Stimulated activated CD8-positive, alpha-beta memory T cell treated with anti-CD3 and anti-CD28 coated beads, Interleukin-15, amount 100 ng/mL, for 1 hour (primary cell): ENCODE data around the gene SPRING1.
"Not testable (repeated sequence)": the region's sequence is repeated elsewhere in the genome, so short reads cannot be mapped to it uniquely, and the experiment has no call there.

ENCODE experiments used
- DNase-seq: peaks from one replicate; pipeline ENCODE4 v3.0.0-alpha.2; 2020; ENCODE audit warnings: low read depth

The SPRING1 gene

GRCh38 chr12:116737774-116738657 lies at the start of gene SPRING1, which contains the start of gene RNFT2:
TSS of gene SPRING1 (minus strand) at chr12:116738069. CDS start at chr12:116737900, 169 bp downstream.
TSS of gene RNFT2 (plus strand) at chr12:116738315. CDS start at chr12:116740498, 2,183 bp downstream.
- peak; percentile 98 for DNase-seq

GRCh38 chr12:116784238-116784612 lies 46.4 kb upstream of the SPRING1 start:
- DNase-seq: no peak

- no peak for DNase-seq
Observed at GRCh38 chr12:116783525-116784237, 45.8 kb upstream of the SPRING1 start.

GRCh38 chr12:116780942-116781341 lies 43.1 kb upstream of the SPRING1 start:
- no peak for DNase-seq

- no peak for DNase-seq
Observed at GRCh38 chr12:116779597-116779996, 41.7 kb upstream of the SPRING1 start.

- DNase-seq: no peak
Observed at GRCh38 chr12:116777245-116777644, 39.4 kb upstream of the SPRING1 start.

GRCh38 chr12:116774020-116774419 lies 36.2 kb upstream of the SPRING1 start:
- no peak for DNase-seq

GRCh38 chr12:116773276-116773731 lies 35.4 kb upstream of the SPRING1 start:
- DNase-seq: no peak

GRCh38 chr12:116771651-116772050 lies 33.8 kb upstream of the SPRING1 start:
- DNase-seq: no peak

GRCh38 chr12:116766746-116767145 lies 28.9 kb upstream of the SPRING1 start:
- DNase-seq: no peak

GRCh38 chr12:116766285-116766684 lies 28.4 kb upstream of the SPRING1 start:
- DNase-seq: no peak

- DNase-seq: no peak
Observed at GRCh38 chr12:116765271-116765670, 27.4 kb upstream of the SPRING1 start.

GRCh38 chr12:116761499-116761898 lies 23.6 kb upstream of the SPRING1 start:
- DNase-seq: no peak

- no peak for DNase-seq
Observed at GRCh38 chr12:116760622-116761020, 22.8 kb upstream of the SPRING1 start.

GRCh38 chr12:116759783-116760621 lies 22.1 kb upstream of the SPRING1 start:
- DNase-seq: no peak

GRCh38 chr12:116754783-116755182 lies 16.9 kb upstream of the SPRING1 start:
- not testable (repeated sequence) for DNase-seq

GRCh38 chr12:116754097-116754496 lies 16.2 kb upstream of the SPRING1 start:
- DNase-seq: not testable (repeated sequence)

- DNase-seq: no peak
Observed at GRCh38 chr12:116750298-116750697, 12.4 kb upstream of the SPRING1 start.

GRCh38 chr12:116749884-116750283 lies 12.0 kb upstream of the SPRING1 start:
- no peak for DNase-seq

GRCh38 chr12:116745554-116745953 lies 7.7 kb upstream of the SPRING1 start:
- DNase-seq: no peak

GRCh38 chr12:116744766-116745165 lies 6.9 kb upstream of the SPRING1 start:
- no peak for DNase-seq

- DNase-seq: not testable (repeated sequence)
Observed at GRCh38 chr12:116742787-116743186, 4.9 kb upstream of the SPRING1 start.
